Body of pancreas (tissue), 4 donors: ENCODE data around the gene CNIH1. TPM values are rescaled to one million over a fixed set of nuclear protein-coding genes. Genes with fewer than 3 reads are reported as not detected.

ENCODE experiments used
- ATAC-seq: fragments of 150-250 bp; one replicate; pipeline ENCODE4 v1.9.1; 2016
- DNase-seq, 4 donors: peaks; one replicate each; pipeline ENCODE4 v3.0.0-alpha.2; 2019
- H3K27ac ChIP-seq, 4 donors: fragments of 200-600 bp; sonication (generic); 1 replicate in 3 of 4; 2 replicates in 1 of 4; pipeline versions ENCODE4 v1.5.1 to v1.6.1; 2016 to 2019; ENCODE audit warnings: mild to moderate bottlenecking in 1 of 4, mixed read lengths in 1 of 4, moderate library complexity in 1 of 4
- H3K27me3 ChIP-seq, 2 donors: fragments of 200-600 bp; sonication (generic); one replicate each; pipeline ENCODE4 v1.6.0; 2016; ENCODE audit warnings: mild to moderate bottlenecking in 1 of 2
- H3K36me3 ChIP-seq, 2 donors: fragments of 200-600 bp; sonication (generic); replicated peaks in 1 of 2; 2 replicates each; pipeline ENCODE4 v1.5.1; 2016; ENCODE audit warnings: low read depth in 2 of 2; ENCODE audit not compliant: insufficient read depth in 1 of 2
- H3K4me1 ChIP-seq: fragments of 200-600 bp; sonication (generic); one replicate; pipeline ENCODE4 v1.6.0; 2016
- H3K4me3 ChIP-seq, 2 donors: fragments of 200-600 bp; sonication (generic); 1 replicate in 1 of 2; 2 replicates in 1 of 2; pipeline ENCODE4 v1.5.1; 2016 to 2019
- H3K9me3 ChIP-seq, 3 donors: fragments of 200-600 bp; sonication (generic); 1 replicate in 2 of 3; 2 replicates in 1 of 3; pipeline ENCODE4 v1.5.1; 2016
- POLR2A ChIP-seq, 3 donors: fragments of 450-650 bp; IDR thresholded peaks; one replicate each; pipeline ENCODE4 v1.6.1; 2016; ENCODE audit warnings: antibody characterized with exemption in 3 of 3, mild to moderate bottlenecking in 2 of 3
- WGBS, 2 donors: methylation state at CpG; one replicate each; pipeline ENCODE4 v1.1.5; 2017; 5-methylcytosine and 5-hydroxymethylcytosine counted together
- intact Hi-C: fragments of 100-400 bp; cut with DNase I; formaldehyde crosslinking; loops from one replicate; pipeline ENCODE4 v1.15.1; 2023
- total RNA-seq, 2 donors: library from RNA; depleted of rRNA; stranded (reverse); fragments of >200 nt; gene quantifications; one replicate each; pipeline ENCODE4 v1.1.0, GENCODE V29; 2016
- TF ChIP-seq, protein P1 (sequence below), 7 experiments: fragments of 450-650 bp in 4 of 7; fragments of 200-600 bp in 3 of 7; sonication (generic) in 3 of 7; IDR thresholded peaks; one replicate each; pipeline ENCODE4 v1.5.1; 2016 to 2019; ENCODE audit warnings: antibody characterized with exemption in 7 of 7

Gene CNIH1
- total RNA-seq, 2 donors from 2014 or later, result 15.2 to 18.2 TPM

DNA sequence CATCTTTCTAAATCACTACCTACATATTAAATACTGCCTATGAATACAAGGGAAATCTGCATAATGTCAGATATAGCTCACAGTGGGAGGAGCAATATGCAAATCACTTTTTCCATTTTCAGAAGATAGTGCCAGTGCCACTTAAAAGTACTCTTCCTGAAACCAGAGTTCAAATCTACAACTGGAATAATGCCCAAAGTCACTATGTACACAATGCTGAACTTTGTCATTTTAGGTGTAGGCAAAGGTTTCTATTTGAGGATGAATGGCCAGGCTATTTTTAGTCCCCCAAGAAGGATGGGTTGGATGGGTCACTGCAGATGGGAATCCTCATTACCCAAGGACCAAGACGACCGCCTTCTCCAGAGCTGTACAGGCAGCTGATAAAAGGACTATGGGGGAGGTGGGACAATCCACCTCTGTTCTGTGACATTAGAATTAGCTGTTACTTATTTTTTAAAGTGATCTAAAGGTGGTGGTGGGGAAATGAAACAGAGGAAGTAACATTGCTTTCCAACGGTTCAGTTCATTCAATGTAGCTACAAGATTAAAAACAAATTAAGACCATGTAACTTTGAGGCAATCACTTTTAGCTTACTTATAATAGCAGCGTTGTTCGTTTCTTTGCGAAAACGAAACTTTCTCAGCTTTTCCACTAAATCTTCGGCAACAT lies 42.0 kb upstream of the CNIH1 start:
- WGBS, 2 donors, result 78 to 84% methylated on average over 8 of the region's 8 CpGs
- intact Hi-C loops, result no loop called here
- no peaks in the 10 kb centered on the region for H3K27me3 ChIP-seq
- TF ChIP-seq POLR2A (IDR thresholded peaks at IDR 0.05), result no peak
- TF ChIP-seq, protein P1, sequence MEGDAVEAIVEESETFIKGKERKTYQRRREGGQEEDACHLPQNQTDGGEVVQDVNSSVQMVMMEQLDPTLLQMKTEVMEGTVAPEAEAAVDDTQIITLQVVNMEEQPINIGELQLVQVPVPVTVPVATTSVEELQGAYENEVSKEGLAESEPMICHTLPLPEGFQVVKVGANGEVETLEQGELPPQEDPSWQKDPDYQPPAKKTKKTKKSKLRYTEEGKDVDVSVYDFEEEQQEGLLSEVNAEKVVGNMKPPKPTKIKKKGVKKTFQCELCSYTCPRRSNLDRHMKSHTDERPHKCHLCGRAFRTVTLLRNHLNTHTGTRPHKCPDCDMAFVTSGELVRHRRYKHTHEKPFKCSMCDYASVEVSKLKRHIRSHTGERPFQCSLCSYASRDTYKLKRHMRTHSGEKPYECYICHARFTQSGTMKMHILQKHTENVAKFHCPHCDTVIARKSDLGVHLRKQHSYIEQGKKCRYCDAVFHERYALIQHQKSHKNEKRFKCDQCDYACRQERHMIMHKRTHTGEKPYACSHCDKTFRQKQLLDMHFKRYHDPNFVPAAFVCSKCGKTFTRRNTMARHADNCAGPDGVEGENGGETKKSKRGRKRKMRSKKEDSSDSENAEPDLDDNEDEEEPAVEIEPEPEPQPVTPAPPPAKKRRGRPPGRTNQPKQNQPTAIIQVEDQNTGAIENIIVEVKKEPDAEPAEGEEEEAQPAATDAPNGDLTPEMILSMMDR (IDR thresholded peaks at IDR 0.05), result no peak
- no peak overlapping the region for H3K4me3 ChIP-seq
- H3K27ac ChIP-seq, result no peak overlapping the region
- no peaks in the 10 kb centered on the region for H3K9me3 ChIP-seq
- H3K4me1 ChIP-seq, result peaks cover 14% of the 10 kb centered on the region
- H3K36me3 ChIP-seq, result no peaks in the 10 kb centered on the region
- ATAC-seq (no peak), DNase-seq (no peak)

DNA sequence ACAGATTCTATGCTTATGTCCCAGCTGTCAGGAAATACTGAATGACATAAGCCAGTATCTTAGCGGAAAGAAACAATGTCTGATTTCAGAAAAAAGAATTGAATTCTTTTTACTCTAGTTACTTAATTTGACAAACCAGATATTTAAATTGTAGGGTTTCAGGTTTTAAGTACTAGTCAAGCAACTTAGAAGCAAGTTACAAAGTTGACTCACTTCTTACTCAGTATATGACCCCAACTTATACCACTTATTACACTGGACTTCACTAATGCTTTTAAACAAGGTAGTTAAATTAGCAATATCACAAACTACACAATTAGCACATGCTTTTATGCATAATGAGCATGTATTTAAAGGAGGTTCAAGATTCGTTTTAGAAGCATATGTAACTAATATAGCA lies 40.5 kb upstream of the CNIH1 start:
- 91 to 94% methylated on average over 2 of the region's 2 CpGs for whole genome bisulfite sequencing, 2 donors
- no peaks in the 10 kb centered on the region for H3K9me3 ChIP-seq
- no peak overlapping the region for H3K27ac ChIP-seq
- peaks cover under 1% of the 10 kb centered on the region for H3K4me1 ChIP-seq
- no peaks in the 10 kb centered on the region for H3K36me3 ChIP-seq
- DNase-seq (no peak), ATAC-seq (no peak)
- no peak for TF ChIP-seq POLR2A (IDR thresholded peaks at IDR 0.05)
- TF ChIP-seq, protein P1 (IDR thresholded peaks at IDR 0.05), result no peak
- no peak overlapping the region for H3K4me3 ChIP-seq
- intact Hi-C loops, result no loop called here
- no peaks in the 10 kb centered on the region for H3K27me3 ChIP-seq

DNA sequence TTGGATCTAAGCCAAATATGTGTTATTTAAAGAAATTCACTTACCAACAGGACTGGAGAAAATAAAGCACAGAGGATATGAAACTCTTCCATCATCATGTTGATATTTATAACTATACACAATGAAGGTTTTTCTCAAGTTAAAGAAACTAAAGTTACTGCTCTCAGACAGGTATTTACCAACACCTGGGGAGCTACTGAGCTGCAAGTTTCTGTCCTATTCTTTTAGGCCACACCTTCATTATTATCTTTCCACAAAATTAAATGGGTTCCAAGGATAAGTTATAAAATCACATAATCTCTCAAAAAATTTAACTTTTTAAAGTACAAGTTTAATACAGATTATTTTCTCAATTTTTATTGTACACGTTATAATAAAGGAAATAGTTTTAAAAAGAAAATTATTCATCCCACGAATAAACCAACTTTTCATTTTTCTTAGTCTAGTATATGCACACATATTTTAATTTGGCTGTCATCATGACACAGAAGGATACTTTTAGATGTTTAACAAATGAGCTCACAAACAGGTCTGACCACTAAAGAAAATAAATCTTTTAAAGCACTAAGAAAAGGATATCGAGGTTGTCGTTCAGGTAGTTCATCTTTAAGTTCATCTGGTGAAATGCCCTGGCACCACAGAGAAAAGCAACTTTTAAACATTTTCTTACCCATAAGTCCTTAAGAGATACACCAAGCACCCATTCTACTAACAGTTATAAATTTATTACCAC lies 39.8 kb upstream of the CNIH1 start:
- H3K27me3 ChIP-seq, result no peaks in the 10 kb centered on the region
- H3K4me1 ChIP-seq, result no peaks in the 10 kb centered on the region
- no peaks in the 10 kb centered on the region for H3K9me3 ChIP-seq
- intact Hi-C loops, result no loop called here
- no peak for ATAC-seq
- no peak for TF ChIP-seq POLR2A (IDR thresholded peaks at IDR 0.05)
- TF ChIP-seq, protein P1 (IDR thresholded peaks at IDR 0.05), result no peak
- DNase-seq, result no peak
- no peaks in the 10 kb centered on the region for H3K36me3 ChIP-seq
- no peak overlapping the region for H3K27ac ChIP-seq
- WGBS, 2 donors, result 89 to 94% methylated on average over 4 of the region's 4 CpGs
- no peak overlapping the region for H3K4me3 ChIP-seq

DNA sequence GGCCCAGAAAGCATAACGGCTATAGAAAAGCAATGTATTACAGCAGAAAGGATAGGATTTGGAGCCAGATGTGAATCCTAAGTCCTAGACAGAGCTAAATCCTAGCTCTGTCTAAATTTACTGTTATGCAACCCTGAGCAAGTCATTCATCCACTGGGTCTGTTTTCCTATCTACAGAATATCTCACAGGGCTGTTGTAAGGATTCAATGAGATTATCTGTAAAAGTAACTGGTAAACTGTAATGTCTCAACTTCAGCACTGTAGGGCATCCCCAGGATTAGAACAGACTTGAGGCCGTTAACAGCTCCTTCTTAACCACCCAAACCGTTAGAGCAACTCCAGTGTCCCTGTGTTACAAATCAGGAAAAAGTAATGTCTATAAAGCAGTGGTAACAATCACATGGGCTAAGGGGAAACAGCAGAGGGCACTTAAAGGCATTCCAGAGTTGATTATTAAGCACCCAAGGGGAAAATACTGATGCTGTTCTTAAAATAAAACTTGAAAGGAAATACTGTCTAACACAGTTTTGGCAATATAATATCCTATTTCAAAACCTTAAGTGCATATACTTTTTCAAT lies 37.6 kb upstream of the CNIH1 start:
- Histone ChIP-seq H3K27ac (no peak overlapping the region), H3K27me3 (no peaks in the 10 kb centered on the region), H3K4me1 (no peaks in the 10 kb centered on the region), H3K4me3 (no peak overlapping the region), H3K9me3 (no peaks in the 10 kb centered on the region), H3K36me3 (no peaks in the 10 kb centered on the region)
- ATAC-seq (no peak), DNase-seq (no peak)
- intact Hi-C loops, result no loop called here
- TF ChIP-seq, protein P1 (IDR thresholded peaks at IDR 0.05), result no peak
- TF ChIP-seq POLR2A (IDR thresholded peaks at IDR 0.05), result no peak
- 70 to 86% methylated on average over 3 of the region's 3 CpGs for whole genome bisulfite sequencing, 2 donors
